GM19468 (cell line): ENCODE results near the gene TPD52L1.

Experiments used
- ATAC-seq: cut with Tn5 transposase; IDR thresholded peaks from one replicate; pipeline ENCODE4 v1.9.1; 2021; ENCODE audit warnings: mild to moderate bottlenecking, moderate library complexity, moderate number of reproducible peaks; ENCODE audit not compliant: unreplicated experiment; ENCODE audit errors: extremely low read depth

Gene TPD52L1

DNA sequence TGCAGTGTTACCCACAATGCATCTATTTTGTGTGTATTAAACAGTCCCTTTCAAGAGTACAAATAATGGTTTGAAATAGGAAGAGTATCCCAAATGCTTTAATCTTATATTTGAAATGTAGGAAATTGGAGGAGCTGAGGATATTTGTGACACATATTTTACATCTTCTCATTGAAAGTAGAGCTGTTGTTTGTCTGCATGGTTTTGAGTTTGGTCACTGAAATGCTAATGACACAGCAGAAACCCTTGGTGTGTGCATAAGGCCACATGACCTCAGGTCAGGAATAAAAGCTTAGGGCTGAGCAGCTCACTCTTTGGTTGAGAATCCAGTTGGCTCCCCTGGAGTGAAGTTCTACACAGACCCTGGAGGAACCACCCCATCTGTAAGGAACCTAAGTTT is 49.8 kb downstream of the TPD52L1 start:
- no peak for ATAC-seq

DNA sequence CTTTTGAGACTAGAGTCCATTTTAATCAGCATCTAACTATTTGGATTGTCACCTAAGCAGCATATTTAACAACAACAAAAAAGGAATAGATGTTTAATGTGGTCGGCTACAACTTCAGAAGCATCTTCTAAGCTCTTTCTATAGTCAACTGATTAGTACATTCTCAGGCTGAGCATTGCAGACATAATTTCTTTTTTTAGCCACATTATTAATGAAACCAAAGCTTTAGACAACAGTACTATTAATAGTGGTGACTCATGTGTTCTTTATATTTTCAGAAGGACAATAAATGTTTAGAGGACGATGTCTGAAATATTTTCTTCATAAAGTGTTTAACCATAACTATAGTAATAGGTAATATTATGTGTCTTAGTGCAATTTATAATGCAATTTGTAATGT is 52.4 kb downstream of the TPD52L1 start:
- ATAC-seq, result no peak

DNA sequence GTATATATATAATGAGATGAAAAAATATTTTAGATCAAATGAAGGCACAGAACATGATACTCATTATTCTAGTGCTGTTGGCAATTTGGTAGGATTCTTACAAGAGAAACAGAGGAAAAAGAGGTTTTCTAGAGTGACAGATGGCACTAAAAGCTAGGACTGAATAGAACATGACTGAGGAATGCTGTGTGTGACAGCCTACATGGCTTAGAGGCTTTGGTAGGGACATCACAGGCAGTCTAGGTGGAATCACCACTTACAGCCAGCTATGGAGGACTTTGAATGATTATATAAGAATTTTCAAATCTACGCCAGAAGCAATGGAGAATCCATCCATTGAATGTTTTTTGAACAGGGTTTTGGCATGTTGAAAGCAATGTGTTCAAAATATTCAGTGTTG is 52.8 kb downstream of the TPD52L1 start:
- ATAC-seq, result no peak

DNA sequence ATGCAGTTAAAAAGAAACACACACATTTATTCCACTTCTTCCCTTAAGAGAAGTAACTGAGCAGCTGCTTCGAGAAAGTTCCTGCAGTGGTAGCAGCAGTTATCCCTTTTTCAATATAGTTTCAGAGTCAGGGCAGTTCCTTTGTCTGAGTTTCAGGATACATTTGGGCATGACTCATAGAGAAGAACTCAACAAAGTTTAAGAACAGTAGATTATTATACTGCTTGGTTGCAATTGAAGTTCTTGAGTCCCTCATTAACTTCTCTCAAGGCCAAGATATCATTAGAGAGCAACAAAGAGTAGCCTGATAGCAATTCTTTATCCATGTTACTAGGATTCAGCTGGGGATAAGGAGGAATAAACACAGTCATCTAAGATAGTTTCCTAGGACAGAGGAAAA is 54.4 kb downstream of the TPD52L1 start:
- no peak for ATAC-seq

DNA sequence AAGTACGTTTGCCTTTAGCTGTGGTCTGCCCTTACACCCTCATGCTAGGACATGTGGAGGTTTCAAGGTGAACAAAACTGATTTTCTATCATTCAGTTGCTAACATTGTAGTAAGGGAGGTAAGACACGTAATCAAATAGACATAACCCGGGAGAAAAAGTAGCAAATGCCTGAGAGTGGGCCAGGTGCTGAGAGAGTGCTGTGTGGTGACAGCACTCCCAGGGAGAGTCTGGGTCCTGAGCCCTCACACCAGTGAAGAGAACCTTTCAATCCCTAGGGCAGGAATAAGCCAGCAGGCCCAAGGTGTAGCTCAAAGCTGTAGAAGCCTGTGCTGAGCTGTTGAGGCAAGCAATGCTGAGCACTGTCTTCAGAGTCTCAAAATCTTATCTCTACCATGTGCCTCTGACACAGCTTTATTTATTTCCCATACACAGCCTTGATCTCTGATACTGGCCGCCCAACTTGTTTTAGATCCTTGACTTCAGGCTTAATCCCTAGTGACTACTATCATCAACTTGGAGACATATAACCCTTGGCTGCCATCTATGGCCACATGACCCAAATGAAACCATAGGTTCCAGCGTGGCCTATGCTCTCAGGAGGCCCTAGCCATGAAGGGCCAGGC is 55.2 kb downstream of the TPD52L1 start:
- ATAC-seq, result no peak

DNA sequence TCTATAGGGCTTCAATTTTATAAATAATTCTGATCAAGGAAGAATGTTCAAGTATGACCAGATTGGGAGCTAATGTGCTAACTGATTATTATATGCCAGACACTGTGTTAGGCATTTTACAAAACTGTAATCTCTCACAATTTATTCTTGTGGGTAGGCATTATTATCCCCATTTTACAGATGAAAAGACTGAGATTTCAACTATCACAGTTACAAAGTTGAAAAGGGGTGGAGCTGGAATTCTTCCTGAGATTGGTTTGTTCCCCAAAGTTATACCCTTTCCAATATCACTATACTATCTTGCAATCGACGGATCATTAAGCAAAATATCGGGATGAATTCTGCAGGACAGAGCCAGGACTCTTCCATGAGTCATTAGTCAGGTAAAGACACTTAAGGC is 57.1 kb downstream of the TPD52L1 start:
- ATAC-seq, result no peak

DNA sequence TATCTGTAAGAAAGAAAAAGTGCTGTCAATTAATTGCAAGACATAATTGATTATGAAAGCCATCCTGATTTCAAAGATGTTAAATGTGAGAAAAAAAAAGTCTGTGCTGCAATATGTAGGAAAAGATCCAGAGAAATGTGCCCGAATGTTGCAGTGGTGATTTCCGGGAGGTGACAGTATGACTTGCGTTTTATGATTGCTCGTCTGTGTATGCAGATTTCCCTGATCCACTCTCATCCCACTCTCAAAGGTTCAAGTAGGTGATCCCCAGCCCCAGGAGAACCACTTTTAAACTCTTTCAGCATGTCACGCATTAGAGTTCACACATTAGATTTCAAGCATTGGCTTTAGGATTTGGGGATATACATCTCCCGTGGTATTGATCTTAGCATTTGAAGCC is 57.8 kb downstream of the TPD52L1 start:
- no peak for ATAC-seq

DNA sequence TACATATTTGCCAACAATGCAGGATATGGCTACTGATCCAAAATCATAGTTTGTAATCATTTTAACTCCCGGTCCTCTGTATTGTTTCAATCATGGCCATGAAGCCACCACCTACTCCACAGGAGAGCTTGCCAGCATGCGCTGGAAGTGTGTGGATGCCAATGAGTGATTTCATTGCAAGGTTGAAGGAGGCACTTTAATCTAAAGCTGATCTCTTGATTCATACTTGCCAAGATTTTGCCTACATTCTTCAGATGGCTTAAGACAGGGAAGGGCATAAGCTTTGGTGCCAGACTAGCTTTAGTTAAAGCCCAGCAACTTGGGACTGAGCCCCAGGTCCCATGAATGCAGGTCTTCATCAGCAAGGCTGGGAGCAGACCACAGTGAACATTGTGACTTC is 58.8 kb downstream of the TPD52L1 start:
- ATAC-seq, result no peak

DNA sequence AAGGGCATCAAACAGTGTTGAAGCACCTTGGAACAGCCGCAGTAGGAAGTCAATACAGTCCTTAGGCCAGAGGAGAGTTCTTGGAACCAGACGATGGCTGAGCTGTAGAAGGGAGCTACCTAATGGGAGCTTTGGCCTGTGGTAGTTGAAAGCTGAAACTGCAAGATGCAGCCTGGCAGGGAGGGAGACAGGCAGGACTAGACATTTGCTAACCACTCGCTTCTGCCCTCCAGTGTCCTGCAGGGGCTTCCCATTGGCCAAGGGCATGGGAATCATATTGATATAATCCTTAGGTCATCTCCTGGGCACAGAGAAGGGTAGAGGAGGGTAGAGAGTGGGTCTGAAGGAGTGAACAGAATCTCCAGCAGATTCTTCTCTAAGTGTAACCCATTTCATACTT is 60.4 kb downstream of the TPD52L1 start:
- ATAC-seq, result no peak

DNA sequence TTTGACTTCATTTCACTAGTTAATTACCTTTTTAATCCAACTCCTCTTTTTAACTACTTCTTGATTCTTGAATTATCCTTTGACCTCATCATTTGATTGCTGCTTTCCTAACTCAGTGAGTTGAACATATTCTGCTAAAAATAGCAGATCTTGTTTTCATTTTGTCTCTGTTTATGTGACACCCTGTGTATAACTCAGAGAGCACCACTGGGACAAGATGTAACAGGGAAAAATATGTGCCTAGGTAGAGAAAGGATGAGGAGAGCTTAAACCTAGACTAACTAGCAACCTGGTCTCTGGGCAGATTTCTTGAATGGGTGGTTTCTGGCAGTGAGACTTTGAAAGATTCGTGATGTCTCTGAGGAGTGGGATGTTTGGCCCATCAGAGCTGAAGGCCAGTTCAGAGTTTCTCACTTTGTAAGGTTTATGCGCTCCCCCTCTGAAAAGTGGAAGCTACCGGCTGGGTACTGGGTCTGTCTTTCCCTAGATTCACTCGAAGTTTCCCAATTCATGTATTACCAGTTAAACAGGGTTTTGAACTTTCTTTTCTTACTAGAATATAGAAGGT is 61.8 kb downstream of the TPD52L1 start:
- no peak for ATAC-seq

DNA sequence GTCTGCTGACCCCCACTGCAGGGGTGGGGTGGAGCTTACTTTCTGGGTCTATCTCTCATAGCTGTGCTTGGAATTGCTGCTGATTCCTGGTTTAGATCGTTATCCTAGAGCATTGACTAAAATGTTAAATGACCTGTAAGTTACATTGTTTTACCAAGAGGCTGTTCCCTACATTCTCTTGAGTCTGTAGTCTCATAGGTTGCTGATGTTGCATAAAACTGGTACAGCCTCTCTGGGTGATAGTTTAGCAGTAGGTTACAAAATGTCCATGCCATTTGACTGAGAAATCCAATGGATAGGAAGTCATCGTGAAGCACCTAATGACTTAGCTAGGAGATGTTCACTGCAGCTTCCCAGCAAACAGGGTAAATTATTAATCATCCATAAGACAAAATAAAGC is 62.4 kb downstream of the TPD52L1 start:
- ATAC-seq, result no peak

DNA sequence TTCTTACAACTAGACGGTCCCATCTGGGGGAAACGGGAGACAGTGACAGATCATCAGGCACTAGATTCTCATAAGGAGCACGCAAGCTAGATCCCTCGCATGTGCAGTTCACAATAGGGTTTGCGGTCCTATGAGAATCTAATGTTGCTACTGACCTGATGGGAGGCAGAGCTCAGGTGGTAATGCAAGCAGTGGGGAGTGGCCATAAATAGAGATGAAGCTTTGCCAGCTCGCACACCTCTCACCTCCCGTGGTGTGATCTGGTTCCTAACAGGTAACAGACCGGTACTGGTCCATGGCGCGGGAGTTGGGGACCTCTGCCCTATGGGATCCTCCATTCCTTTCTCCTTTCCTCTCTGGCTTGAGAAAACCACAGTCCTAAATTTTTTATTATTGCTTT is 63.8 kb downstream of the TPD52L1 start:
- ATAC-seq, result no peak

DNA sequence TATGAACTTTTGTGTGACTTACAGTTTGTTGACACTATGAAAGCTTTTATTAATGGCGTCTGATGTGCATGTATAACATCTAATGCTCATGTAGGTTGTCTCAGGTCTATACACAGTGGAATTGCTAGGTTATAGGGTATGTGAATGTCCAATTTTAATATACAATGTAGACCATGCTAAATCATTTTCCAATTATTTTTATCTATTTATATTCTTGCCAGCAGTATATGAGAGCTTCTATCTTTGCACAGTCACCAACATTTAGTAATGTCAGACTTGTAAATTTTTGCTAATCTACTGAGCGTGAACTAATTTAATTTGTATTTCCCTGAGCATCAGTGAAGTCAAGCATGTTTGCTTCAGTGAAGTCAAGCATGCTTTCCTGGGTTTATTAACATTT is 64.4 kb downstream of the TPD52L1 start:
- ATAC-seq, result no peak

DNA sequence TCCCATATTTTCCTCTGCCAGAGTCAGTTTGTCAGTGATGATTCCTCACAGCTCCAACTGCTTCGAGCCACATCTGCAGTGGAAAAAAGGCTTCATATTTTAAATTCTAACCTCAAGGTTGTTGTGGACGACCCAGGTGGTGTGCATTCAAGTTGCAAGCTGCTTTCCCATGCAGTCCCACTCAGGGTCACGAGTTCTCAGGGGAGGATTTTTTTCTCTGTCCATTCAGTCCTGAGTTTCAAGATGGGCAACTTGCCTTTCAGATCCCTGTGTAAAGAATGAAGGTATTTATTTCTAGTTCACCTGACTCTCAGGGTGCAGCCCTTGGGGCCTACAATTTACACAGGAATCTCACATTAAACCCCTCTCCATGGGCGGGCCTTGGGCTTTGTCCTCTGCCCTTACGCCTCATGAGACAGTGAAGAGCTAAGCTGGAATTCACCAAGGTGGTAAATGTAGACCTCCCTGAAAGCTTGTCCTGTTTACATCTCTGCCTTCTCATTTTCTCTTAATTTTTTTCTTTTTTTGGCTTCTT is 65.9 kb downstream of the TPD52L1 start:
- ATAC-seq, result no peak

DNA sequence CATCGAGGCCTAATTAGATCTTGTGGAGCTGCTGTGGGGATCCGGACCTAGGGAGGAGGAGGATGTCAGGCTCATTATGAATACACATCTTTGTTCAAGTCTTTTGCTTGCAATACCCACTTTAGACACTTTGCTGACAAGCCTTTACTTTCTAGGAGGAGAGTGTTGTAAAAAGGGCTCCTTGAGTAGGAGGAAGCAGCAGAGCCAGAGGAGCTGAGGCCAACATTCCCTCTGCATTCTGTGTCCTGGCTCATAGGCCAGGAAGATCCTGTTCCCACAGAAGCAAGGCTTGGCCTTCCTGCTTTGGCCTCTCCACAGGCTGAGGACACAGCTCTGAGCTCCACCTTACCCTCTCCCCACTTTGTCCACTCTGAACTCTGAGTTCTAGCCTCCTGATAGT is 67.1 kb downstream of the TPD52L1 start:
- no peak for ATAC-seq

DNA sequence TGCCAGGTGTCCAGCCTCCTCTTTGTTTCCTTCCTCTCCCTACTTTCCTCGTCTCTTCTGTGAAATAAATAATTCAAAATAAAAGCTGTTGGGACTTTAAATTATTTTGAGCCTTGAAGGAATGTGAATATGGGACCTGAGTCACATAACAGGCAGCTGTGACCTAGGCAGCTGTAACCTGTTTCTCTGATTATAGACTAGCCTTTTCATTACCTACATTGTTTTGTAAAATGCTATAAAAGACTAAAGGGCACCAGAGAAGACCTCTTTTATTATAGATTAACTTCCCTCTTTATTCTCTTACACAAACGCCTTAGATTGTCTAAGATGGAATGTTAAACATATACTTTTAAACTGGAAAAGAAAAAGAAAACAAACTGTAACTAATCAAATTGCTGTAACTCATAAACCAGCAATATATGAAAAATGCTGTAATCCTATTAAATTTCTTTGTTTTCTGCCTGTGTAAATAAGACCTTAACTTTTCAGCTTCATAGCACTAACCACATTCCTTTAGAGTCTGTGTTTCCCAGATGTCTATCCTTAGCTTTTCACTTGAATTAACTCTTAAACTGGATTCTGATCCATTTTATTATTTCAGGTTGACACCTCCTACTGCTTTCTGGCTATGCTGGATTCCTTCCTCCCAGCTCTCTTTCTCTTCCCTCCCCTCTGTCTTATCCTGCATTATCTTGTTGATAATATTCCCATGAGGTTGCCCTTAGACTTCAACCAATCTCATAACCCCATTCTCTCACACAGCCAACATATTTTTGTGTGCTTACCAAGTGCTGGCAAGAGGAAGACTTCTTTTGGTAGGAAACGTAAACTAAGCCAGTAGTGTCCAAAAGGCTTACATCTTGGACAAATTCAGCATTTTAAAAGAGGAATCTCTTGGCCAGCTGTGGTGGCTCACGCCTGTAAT is 69.2 kb downstream of the TPD52L1 start:
- ATAC-seq, result no peak

DNA sequence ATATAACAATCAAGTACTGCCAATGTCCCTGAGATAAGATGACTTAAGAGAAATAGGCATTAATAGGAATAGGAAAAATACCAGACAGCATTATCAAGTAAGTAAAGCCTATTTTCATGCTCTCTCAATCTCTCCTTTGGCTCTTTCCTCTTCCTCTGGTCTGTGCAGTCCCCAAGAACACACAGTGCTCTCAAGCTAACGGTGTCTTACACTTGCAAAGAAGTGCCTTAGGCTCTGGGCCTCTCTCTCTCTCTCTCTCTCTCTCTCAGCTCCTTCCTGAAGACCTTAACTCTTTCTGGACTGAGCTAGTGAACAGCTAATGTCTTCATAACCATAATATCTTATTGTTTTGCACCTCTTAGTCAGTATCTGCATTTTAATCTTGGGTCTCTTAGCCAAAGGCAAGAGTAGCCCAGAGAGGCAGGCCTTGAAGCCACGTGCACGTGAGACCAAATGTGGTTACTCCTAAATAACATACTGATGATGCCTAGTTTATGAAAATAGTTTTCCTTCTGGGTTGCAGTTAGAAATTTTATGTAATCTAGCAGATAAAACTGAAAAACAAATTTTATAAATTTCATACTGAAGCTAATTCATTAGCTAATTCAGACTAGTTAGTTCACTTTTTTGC is 70.8 kb downstream of the TPD52L1 start:
- ATAC-seq, result no peak

DNA sequence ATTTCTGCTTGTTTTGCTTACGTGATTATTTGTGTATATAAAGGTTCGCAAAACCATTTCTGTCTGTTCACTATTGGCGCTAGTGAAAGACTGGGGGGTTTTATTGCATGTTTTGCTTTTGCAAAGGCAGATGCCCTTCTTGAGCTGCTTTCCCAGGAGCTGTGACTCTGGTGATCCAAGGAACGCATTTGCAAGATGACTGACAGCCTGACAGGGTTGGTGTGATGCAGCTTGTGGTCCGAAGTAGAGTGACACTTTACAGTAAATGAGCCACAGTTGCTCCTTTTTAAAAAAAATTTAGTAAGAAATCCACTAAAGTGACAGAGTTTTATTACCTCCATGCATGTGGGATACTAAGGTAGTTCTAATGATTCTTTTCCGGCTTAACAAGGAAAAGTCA is 73.7 kb downstream of the TPD52L1 start:
- no peak for ATAC-seq

DNA sequence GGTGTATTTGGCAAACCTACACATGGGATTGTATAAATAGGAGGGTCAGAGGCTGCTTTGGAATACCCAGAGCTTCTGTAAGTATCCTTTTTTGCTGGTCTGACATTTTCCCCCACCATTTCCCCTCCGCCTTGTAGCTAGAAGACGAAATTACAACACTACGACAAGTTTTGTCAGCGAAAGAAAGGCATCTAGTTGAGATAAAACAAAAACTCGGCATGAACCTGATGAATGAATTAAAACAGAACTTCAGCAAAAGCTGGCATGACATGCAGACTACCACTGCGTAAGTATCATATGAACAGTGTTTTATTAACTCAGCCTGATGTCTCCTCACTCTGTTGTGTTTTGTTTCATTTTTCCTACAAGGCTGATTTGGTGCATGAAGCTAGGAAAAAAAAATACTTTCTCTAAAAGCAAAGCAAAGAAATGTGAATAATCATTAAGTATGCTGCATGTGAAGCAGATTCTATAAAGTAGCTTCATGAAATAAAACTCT is 75.5 kb downstream of the TPD52L1 start:
- ATAC-seq, result no peak

DNA sequence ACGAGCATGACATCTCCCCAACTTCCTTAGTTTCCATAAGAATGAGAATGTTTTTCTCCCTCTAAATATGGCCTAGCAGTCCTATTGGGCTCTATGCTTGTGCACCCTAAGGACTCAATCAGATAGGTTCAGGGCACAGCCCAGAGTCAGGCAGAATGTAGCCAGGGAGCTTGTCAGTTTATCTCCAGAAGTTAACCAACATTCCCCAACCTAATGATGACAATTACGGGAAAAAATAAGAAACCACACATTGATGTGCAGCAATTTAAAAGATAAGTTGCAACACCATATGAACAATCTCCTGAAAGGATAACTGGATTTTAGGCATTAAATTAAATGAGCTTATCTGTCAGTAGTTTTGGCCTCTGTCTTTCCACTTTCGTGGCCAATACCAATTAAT is 77.1 kb downstream of the TPD52L1 start:
- ATAC-seq, result no peak

DNA sequence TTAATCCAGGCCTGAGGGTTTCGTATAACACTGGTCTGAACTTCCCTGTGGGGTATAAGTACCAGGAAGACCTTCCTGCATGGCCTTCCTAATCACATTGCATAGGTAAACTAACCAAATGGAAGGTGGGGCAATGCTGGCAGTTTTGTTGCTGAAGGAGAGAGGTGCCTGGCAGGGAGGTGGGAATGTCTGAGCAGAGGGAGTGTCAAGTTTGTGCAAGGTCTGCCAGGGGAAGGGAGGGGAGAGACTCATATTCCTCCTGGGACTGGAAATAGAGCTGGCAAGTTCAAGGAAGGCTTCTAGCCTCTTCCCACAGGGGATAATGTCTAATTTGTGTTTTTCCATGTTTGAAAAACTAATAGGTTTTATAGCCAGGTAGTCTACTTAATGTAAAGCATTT is 77.6 kb downstream of the TPD52L1 start:
- no peak for ATAC-seq
